ENCODE data around the gene C1QL2. TPM values are rescaled to one million over a fixed set of nuclear protein-coding genes. Genes with fewer than 3 reads are reported as not detected.

C1QL2 gene
- total and polyA plus RNA-seq, 2 experiments from 2014 or later: 4.9 to 12.9 TPM

DNA sequence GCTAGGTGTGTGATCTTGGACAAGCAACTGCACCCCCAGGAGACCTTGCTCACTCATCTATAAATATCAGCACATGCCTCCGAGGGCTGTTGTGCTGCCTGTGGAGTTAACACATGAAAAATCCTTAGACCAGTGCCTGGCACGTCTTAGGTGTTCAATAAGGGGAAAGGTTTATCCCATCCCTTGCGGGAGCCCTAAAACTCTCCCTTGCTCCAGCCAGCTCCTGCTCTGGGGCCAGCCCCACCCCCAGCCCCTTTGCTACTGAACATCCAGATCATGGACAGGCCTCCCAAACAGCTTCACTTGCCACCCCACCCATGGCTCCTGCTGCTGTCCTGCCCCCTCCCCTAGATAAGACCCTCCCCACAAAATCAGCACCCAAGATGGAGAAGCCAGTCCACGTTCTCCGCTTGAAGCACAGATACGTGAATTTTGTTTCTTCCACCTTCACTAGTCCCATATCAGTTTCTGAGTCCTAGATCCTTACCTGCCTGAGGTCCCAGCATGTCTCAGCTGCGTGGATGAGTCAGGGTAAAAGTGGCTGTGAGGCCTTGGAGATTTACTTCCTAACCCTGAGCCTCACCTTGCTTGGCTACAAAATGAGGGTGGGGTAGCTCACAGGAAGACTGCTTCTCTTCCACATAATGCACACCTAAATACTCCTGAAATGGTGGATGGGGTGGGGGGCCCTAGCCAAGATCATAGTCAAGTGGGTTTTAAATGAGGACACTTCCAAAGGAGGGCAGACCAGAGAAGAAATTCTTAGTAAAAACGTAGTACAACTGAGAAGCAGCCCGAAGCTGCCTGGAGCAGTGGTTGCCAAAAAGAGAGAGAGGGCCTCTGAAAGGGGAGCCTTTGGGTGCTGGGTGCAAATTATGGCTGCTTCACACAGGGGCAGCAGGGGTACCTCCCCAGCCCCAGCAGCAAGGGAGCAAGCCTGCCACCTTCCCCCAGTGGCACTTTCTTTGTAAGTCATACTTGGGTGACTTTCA lies 40.4 kb downstream of the C1QL2 start:
- Histone ChIP-seq H3K27ac (no peak overlapping the region), H3K9me3 (ENCODE audit: low read depth) (no peaks in the 10 kb centered on the region), H3K9me2 (replicated peaks; ENCODE audit: insufficient read depth) (no peaks in the 10 kb centered on the region), H4K20me1 (ENCODE audit: insufficient read depth, poor library complexity, severe bottlenecking) (no peaks in the 10 kb centered on the region), H3K4me3 (no peak overlapping the region), H3K36me3 (replicated peaks; ENCODE audit: insufficient read depth, low read depth) (no peaks in the 10 kb centered on the region), H3K4me1 (ENCODE audit: insufficient read depth) (no peaks in the 10 kb centered on the region), H3K79me2 (no peaks in the 10 kb centered on the region), H3K27me3 (peaks cover 4% of the 10 kb centered on the region), H2AFZ (no peak overlapping the region), H3K4me2 (no peak overlapping the region)
- TF ChIP-seq EZH2 (IDR thresholded peaks at IDR 0.05; ENCODE audit: borderline replicate concordance) (no peak), EZH2phosphoT487 (IDR thresholded peaks at IDR 0.05; ENCODE audit: low read depth, severe bottlenecking, unreplicated experiment) (no peak)
- TF ChIP-seq, protein P1, sequence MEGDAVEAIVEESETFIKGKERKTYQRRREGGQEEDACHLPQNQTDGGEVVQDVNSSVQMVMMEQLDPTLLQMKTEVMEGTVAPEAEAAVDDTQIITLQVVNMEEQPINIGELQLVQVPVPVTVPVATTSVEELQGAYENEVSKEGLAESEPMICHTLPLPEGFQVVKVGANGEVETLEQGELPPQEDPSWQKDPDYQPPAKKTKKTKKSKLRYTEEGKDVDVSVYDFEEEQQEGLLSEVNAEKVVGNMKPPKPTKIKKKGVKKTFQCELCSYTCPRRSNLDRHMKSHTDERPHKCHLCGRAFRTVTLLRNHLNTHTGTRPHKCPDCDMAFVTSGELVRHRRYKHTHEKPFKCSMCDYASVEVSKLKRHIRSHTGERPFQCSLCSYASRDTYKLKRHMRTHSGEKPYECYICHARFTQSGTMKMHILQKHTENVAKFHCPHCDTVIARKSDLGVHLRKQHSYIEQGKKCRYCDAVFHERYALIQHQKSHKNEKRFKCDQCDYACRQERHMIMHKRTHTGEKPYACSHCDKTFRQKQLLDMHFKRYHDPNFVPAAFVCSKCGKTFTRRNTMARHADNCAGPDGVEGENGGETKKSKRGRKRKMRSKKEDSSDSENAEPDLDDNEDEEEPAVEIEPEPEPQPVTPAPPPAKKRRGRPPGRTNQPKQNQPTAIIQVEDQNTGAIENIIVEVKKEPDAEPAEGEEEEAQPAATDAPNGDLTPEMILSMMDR (IDR thresholded peaks at IDR 0.05; ENCODE audit: poor library complexity): no peak
- DNase-seq (ENCODE audit: low spot score): no peak
- 79% methylated on average over 9 of the region's 9 CpGs for WGBS (ENCODE audit: low lambda C conversion rate, missing lambda C conversion rate)

DNA sequence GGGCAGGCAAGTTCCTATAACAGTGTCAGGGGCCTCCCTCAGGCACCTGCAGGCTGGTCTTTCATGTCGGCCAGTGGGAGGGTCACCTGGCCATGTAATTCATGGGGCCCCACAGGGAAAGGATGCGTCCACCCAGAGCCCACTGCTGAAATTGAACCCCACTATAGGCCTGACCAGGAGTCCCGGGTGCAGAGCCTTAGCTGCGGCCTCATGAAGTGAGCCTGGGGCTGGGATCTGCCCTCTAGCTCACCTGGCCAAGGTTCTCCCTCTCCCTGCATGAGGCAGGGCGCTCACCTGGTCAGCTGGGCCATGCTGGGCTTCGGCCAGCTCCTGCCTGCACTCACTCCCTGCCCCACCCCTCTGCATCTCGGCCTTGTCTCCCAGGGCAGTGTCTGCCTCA lies 41.1 kb downstream of the C1QL2 start:
- Histone ChIP-seq H3K79me2 (no peaks in the 10 kb centered on the region), H3K4me2 (no peak overlapping the region), H3K9me2 (replicated peaks; ENCODE audit: insufficient read depth) (no peaks in the 10 kb centered on the region), H3K27me3 (peaks cover 4% of the 10 kb centered on the region), H3K4me1 (ENCODE audit: insufficient read depth) (peaks cover 4% of the 10 kb centered on the region), H3K9me3 (ENCODE audit: low read depth) (no peaks in the 10 kb centered on the region), H4K20me1 (ENCODE audit: insufficient read depth, poor library complexity, severe bottlenecking) (no peaks in the 10 kb centered on the region), H3K4me3 (no peak overlapping the region), H2AFZ (no peak overlapping the region), H3K27ac (no peak overlapping the region), H3K36me3 (replicated peaks; ENCODE audit: insufficient read depth, low read depth) (no peaks in the 10 kb centered on the region)
- TF ChIP-seq EZH2 (IDR thresholded peaks at IDR 0.05; ENCODE audit: borderline replicate concordance): no peak
- TF ChIP-seq, protein P1 (IDR thresholded peaks at IDR 0.05; ENCODE audit: poor library complexity): no peak
- TF ChIP-seq EZH2phosphoT487 (IDR thresholded peaks at IDR 0.05; ENCODE audit: low read depth, severe bottlenecking, unreplicated experiment): no peak
- DNase-seq (ENCODE audit: low spot score): no peak
- 82% methylated on average over 7 of the region's 7 CpGs for WGBS (ENCODE audit: low lambda C conversion rate, missing lambda C conversion rate)

DNA sequence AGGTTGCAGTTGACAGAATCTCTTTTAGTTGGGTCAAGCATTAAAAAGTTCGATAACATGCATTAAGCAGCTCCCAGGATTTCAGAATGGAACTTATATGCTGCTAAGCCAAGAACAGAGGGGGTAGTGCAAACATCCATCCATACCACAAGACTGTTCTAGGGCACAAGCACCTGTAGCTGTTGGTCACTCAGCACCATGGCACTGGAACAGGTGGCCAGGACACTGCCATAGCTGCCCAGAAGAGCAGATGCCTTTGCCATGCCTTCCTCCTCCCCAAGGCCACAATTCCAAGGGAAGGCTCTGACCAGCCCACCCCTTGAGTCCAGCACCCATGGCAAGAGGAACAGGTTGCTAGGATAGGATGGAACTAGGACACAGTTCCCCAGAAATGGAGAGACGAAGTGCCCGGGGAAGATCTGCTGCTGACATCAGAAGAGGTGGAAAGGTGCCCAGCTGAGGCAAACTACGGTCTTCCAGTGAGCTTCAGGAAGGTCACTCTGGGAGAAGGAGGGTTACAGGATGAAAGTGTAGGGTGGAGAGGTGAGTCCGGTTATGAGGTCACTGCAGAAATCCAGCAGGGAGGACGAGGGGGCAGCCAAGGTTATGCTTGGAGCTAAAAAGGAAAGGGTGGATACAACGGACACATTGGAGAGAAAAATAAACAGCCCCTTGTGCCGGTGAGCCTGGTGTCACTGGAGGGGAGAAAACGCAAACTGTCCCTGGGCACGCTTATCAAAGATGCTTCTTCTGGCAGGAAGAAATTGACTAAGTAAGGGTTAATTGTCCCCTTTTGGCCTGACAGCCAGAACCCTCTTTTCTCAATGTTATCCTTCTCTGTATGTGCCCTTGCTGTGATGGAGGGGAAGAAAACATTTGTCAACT lies 41.9 kb downstream of the C1QL2 start:
- peaks cover 10% of the 10 kb centered on the region for H3K4me1 ChIP-seq (ENCODE audit: insufficient read depth)
- no peaks in the 10 kb centered on the region for H3K79me2 ChIP-seq
- H3K9me3 ChIP-seq (ENCODE audit: low read depth): no peaks in the 10 kb centered on the region
- WGBS (ENCODE audit: low lambda C conversion rate, missing lambda C conversion rate): 90% methylated on average over 10 of the region's 10 CpGs
- H4K20me1 ChIP-seq (ENCODE audit: insufficient read depth, poor library complexity, severe bottlenecking): no peaks in the 10 kb centered on the region
- peaks cover 4% of the 10 kb centered on the region for H3K27me3 ChIP-seq
- no peak overlapping the region for H2AFZ ChIP-seq
- no peak for DNase-seq (ENCODE audit: low spot score)
- H3K4me2 ChIP-seq: no peak overlapping the region
- TF ChIP-seq, protein P1 (IDR thresholded peaks at IDR 0.05; ENCODE audit: poor library complexity): no peak
- no peak for TF ChIP-seq EZH2phosphoT487 (IDR thresholded peaks at IDR 0.05; ENCODE audit: low read depth, severe bottlenecking, unreplicated experiment)
- no peak overlapping the region for H3K4me3 ChIP-seq
- H3K36me3 ChIP-seq (replicated peaks; ENCODE audit: insufficient read depth, low read depth): no peaks in the 10 kb centered on the region
- H3K27ac ChIP-seq: no peak overlapping the region
- H3K9me2 ChIP-seq (replicated peaks; ENCODE audit: insufficient read depth): no peaks in the 10 kb centered on the region
